Right lobe of liver (tissue), 6 donors: ENCODE data around the gene SARS2. TPM values are rescaled to one million over a fixed set of nuclear protein-coding genes. Genes with fewer than 3 reads are reported as not detected.
A peak's percentile ranks its signal among the peaks of the same experiment; 100 is the strongest.

Experiments used
- ATAC-seq, 4 donors: fragments of 200-7000 bp; cut with Tn5 transposase; one replicate each; pipeline ENCODE4 v1.9.1; 2020; ENCODE audit warnings: mild to moderate bottlenecking in 4 of 4, moderate library complexity in 4 of 4
- DNase-seq, 3 donors: peaks; one replicate each; pipeline ENCODE4 v3.0.0-alpha.2; 2020
- H3K27ac ChIP-seq, 3 donors: fragments of 200-600 bp; one replicate each; pipeline ENCODE4 v1.8.0; 2022
- H3K27me3 ChIP-seq, 2 donors: fragments of 200-600 bp; one replicate each; pipeline ENCODE4 v1.8.0; 2022
- H3K36me3 ChIP-seq, 4 donors: fragments of 200-600 bp; sonication (generic) in 1 of 4; one replicate each; pipeline versions ENCODE4 v1.5.1 to v1.8.0; 2017 to 2022; ENCODE audit warnings: control low read depth in 1 of 4
- H3K4me1 ChIP-seq, 4 donors: fragments of 200-600 bp; sonication (generic) in 1 of 4; one replicate each; pipeline versions ENCODE4 v1.5.1 to v1.8.0; 2017 to 2022; ENCODE audit warnings: control low read depth in 1 of 4
- H3K4me3 ChIP-seq, 3 donors: fragments of 200-600 bp; one replicate each; pipeline ENCODE4 v1.8.0; 2022
- H3K9me3 ChIP-seq, 4 donors: fragments of 200-600 bp; sonication (generic) in 1 of 4; one replicate each; pipeline versions ENCODE4 v1.5.1 to v1.8.0; 2017 to 2022; ENCODE audit warnings: control low read depth in 1 of 4
- CTCF ChIP-seq, 4 donors: fragments of 200-600 bp in 3 of 4; fragments of 450-650 bp in 1 of 4; IDR thresholded peaks; one replicate each; pipeline versions ENCODE4 v1.5.1 to v1.8.0; 2016 to 2022; ENCODE audit warnings: antibody characterized with exemption in 4 of 4, mild to moderate bottlenecking in 2 of 4
- POLR2A ChIP-seq: fragments of 450-650 bp; IDR thresholded peaks from one replicate; pipeline ENCODE4 v1.6.1; 2017; ENCODE audit warnings: antibody characterized with exemption, mild to moderate bottlenecking
- WGBS: methylation state at CpG from one replicate; pipeline ENCODE4 v1.1.6; 2018; ENCODE audit warnings: low coverage, low lambda C conversion rate; ENCODE audit not compliant: insufficient coverage; ENCODE audit errors: missing lambda C conversion rate; 5-methylcytosine and 5-hydroxymethylcytosine counted together
- intact Hi-C, 2 donors: fragments of 100-400 bp; cut with DNase I; formaldehyde crosslinking; loops; one replicate each; pipeline versions ENCODE4 v1.11.2 to v1.14.1; 2022
- long read RNA-seq: library from polyadenylated mRNA; unstranded; transcript quantifications from one replicate; pipeline ENCODE4 v2.0.0, GENCODE V29; 2019
- total RNA-seq, 6 experiments: library from RNA; depleted of rRNA in 2 of 6; stranded (reverse); fragments of >200 nt in 2 of 6; fragmentation: NEBNext Ultra II Directional in 3 of 6; extraction: Animal tissue kit (Norgen Biotek cat#: 25700) in 3 of 6; gene quantifications; one replicate each; pipeline versions ENCODE4 v1.1.0 to v1.2.4, GENCODE V29; 2016 to 2023
- donor health status: DM: no; HTN: yes; CAD: no.
- donor health status: DM: no; HTN: no; CAD: no.
- donor health status: DM: no; HTN: no; CAD: no.
- donor health status: DM: no; HTN: yes; CAD: no.
- donor health status: DM: no; HTN: yes; CAD: no.

The SARS2 gene
- 10 to 100 TPM; 10.6 to 26.5 (median 18.7) TPM for total RNA-seq
- long read RNA-seq, partial matches to known transcripts = 1 of 4 reads
- long read RNA-seq, other reads (novel, unspliced or antisense) = 1 of 4 reads

- intact Hi-C loops = no loop called here
- H3K4me1 ChIP-seq = peaks cover 0 to 28% (median 3%) of the 10 kb centered on the region in 4 donors
- ATAC-seq (peak; percentile 81 to 91 (median 84)), DNase-seq (peak; percentile 92 to 94 (median 93))
- H3K27ac ChIP-seq = peak within 1 kb of the TSS; percentile 75 to 81 (median 75)
- peak within 1 kb of the TSS; percentile 74 to 86 (median 76) for H3K4me3 ChIP-seq
- TF ChIP-seq CTCF (IDR thresholded peaks at IDR 0.05) (peak; percentile 99 to 100 (median 100)), POLR2A (peak; percentile 57)
- H3K36me3 ChIP-seq = peaks cover 0 to 5% (median 2%) of the 10 kb centered on the region in 4 donors
- H3K27me3 ChIP-seq = no peaks in the 10 kb centered on the region
- no peaks in the 10 kb centered on the region for H3K9me3 ChIP-seq
- 4% methylated on average over 26 of the region's 49 CpGs for WGBS
These were observed at the start of gene SARS2 for GRCh38 chr19:38929929-38930775. Gene SARS2, minus strand, starts transcription at chr19:38930763. Its CDS starts 27 bp downstream, at chr19:38930736.

DNA sequence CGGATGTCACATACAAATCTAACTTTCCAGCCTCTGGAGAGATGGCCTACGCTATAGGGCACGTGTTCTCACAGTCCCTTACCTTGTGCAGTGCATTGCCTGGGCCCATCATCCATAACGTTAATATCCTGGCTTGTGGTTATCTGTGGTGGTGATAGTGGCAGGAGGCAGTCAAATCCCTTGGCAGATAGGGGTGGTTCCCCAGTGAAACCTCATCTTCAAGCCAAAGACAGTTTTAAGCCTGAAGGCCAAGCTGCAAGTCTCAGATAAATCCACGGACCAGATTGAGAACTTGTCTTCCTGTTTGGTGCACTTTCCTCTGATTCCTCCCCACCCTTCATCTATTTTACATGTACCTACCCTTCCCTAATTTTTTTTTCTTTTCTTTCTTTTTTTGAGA is 49.2 kb upstream of the SARS2 start:
- H3K9me3 ChIP-seq = peaks cover 0 to 3% (median 0%) of the 10 kb centered on the region in 4 donors
- DNase-seq = no peak
- WGBS = 76% methylated on average over 4 of the region's 5 CpGs
- no peaks in the 10 kb centered on the region for H3K27me3 ChIP-seq
- TF ChIP-seq CTCF (IDR thresholded peaks at IDR 0.05) = no peak
- TF ChIP-seq POLR2A = no peak
- H3K4me3 ChIP-seq = no peak overlapping the region
- peaks cover 0 to 41% (median 9%) of the 10 kb centered on the region in 4 donors for H3K4me1 ChIP-seq
- H3K36me3 ChIP-seq = no peaks in the 10 kb centered on the region
- ATAC-seq = no peak
- no peak overlapping the region for H3K27ac ChIP-seq
- intact Hi-C loops = no loop called here

- peak overlapping the region in 2 of 3 donors; percentile 60 to 82 for H3K27ac ChIP-seq
- peak; percentile 36 to 64 (median 59) for DNase-seq
- TF ChIP-seq POLR2A (no peak), CTCF (IDR thresholded peaks at IDR 0.05) (no peak)
- no peaks in the 10 kb centered on the region for H3K36me3 ChIP-seq
- 60% methylated on average over 2 of the region's 3 CpGs for whole genome bisulfite sequencing
- peak in 3 of 4 donors; percentile 9 to 28 (median 11) for ATAC-seq
- intact Hi-C loops = no loop called here
- peaks cover 0 to 3% (median 0%) of the 10 kb centered on the region in 4 donors for H3K9me3 ChIP-seq
- H3K4me1 ChIP-seq = peaks cover 0 to 50% (median 12%) of the 10 kb centered on the region in 4 donors
- no peaks in the 10 kb centered on the region for H3K27me3 ChIP-seq
- no peak overlapping the region for H3K4me3 ChIP-seq
These were observed 47.7 kb upstream of the SARS2 start for GRCh38 chr19:38978326-38978689.

DNA sequence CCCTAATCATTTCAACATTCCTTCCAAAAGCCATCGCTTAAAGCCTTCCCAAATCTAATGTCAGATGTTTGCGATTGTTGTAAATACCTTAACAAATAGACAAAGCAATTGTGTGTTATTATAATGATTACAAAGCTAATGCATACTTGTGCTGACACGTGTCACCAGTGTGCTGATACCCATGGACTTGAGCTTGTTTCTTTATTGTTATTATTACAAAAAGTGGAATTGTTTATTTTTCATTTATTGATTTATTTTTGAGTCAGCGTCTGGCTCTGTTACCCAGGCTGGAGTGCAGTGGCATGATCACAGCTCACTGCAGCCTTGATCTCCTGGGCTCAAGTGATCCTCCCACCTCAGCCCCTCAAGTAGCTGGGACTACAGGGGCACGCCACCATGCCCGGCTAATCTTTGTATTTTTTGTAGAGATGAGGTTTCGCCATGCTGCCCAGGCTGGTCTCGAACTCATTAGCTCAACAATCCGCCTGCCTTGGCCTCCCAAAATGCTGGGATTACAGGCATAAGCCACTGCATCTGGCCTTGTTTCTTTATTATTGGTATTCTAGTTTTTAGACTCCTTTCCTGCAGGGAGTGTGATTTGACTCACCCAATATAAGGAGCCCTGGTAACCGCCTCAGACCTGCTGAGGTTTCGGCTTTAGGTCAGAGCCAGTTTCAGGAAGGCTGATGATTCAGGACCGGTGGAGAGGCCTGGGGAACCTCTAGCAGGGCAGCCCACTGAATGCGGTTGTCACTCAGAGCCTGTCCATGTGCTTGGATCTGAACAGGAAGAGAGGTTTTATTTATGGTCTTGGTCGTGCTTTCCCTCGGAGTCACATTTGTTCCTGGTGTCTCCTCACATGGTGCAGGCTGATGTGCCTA is 47.1 kb upstream of the SARS2 start:
- Histone ChIP-seq H3K27ac (peak overlapping the region; percentile 82 to 86 (median 84)), H3K27me3 (no peaks in the 10 kb centered on the region), H3K9me3 (peaks cover 0 to 3% (median 0%) of the 10 kb centered on the region in 4 donors), H3K4me1 (peaks cover 0 to 50% (median 12%) of the 10 kb centered on the region in 4 donors), H3K4me3 (no peak overlapping the region), H3K36me3 (no peaks in the 10 kb centered on the region)
- no peak for DNase-seq
- 46% methylated on average over 11 of the region's 15 CpGs for WGBS
- peak in 1 of 4 donors; percentile 17 for ATAC-seq
- TF ChIP-seq CTCF (IDR thresholded peaks at IDR 0.05) = no peak
- TF ChIP-seq POLR2A = no peak
- intact Hi-C loops = no loop called here
